GM10266 (cell line): ENCODE results near the gene SDK2.

Experiments
- DNase-seq: peaks from one replicate; pipeline ENCODE4 v3.0.0; 2012; ENCODE audit errors: extremely low spot score
- CTCF ChIP-seq: IDR thresholded peaks from 2 replicates; pipeline ENCODE4 v1.5.1; 2012; ENCODE audit warnings: mild to moderate bottlenecking, low read depth; ENCODE audit not compliant: control insufficient read depth, insufficient read depth; ENCODE audit errors: missing control alignments

The SDK2 gene

DNA sequence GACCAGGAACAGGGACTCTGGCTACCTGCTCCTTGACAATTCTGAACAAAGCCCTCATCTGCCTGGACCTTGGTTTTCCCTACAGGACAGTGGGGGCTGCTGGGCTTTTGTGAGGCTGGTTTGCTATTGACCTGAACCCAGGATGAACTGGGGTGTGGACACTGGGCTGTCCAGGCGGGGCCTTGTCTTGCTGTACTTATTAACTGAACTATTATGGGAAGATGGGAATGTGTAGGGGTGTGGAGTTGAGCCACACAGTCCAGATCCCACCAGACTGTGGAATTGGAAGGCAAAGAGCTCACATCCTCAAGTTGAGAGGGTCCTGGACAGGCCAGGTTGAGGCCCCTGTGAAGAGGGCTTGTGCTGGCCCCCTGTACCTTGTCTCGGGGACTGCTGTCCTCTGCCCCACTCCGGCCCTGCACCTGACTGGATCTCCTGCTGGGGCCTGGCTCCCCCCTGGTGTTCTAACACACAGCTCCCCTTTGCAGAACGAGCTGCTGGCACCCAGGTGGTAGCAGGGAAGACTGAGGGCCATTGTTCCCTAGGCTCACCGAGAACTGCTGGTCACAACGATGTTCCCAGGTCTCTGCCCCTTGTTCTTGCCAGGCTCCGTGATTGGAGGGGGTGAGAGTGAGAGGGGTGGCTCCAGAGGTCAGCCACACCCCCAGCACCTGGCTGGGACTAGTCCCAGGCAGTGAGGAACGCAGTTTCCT lies 280.6 kb downstream of the SDK2 start:
- TF ChIP-seq CTCF = no peak
- DNase-seq = no peak

GRCh38 chr17:73362697-73363096 lies 281.5 kb downstream of the SDK2 start:
- DNase-seq = no peak
- no peak for TF ChIP-seq CTCF

DNA sequence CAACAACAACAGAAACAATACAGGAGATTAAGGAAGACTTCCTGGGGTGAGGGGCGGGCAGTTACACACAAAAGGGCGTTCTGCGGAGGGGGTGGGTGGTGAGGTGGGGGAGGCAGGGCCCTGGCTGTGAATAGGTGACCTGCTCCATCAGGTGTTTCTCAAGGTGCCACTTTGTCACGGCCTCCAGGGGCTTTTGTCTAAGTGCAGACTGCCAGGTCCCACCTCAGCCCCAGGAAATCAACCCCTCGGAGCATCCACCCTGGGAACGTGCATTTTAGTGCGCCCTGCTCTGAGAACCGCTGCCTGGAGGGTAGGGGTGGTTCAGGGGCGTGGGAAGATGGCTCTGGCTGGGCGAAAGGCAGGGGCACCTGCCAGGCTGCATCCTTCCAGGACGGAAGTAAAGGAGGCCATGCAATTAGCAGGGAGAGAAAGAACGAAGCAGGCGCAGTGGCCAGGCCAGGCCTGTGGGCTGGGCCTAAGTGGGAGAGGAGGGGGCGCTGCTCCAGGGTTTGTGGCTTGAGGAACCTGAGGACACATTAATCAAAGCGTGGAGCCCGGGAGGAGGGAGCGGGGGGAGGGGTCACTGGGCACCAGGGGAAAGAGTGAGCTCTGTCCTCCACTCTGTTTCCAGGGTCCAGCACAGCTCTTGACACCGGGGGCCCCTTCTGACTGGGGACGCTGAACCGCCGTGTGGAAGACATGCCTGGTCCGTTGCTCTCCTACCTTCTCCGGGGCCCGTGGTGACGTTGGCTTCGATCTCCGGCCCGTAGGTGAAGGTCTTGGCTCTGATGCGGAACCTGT lies 283.1 kb downstream of the SDK2 start:
- no peak for DNase-seq
- no peak for TF ChIP-seq CTCF

- TF ChIP-seq CTCF = no peak
- no peak for DNase-seq
Observed at GRCh38 chr17:73359987-73360410, 284.2 kb downstream of the SDK2 start.

- no peak for TF ChIP-seq CTCF
- DNase-seq = no peak
Observed at GRCh38 chr17:73359352-73359751, 284.9 kb downstream of the SDK2 start.

- DNase-seq = no peak
- TF ChIP-seq CTCF = no peak
Observed at GRCh38 chr17:73358668-73359067, 285.6 kb downstream of the SDK2 start.

GRCh38 chr17:73357981-73358380 lies 286.3 kb downstream of the SDK2 start:
- no peak for TF ChIP-seq CTCF
- no peak for DNase-seq
